GM12874 (cell line): Measurements from ENCODE around the gene OSBPL10.

Source experiments
- TF ChIP-seq, protein P1 (sequence below): IDR thresholded peaks from 2 replicates; pipeline ENCODE4 v1.5.1; 2011; ENCODE audit warnings: low read depth, mild to moderate bottlenecking, control low read depth, low read length, moderate library complexity; ENCODE audit not compliant: insufficient read depth

OSBPL10 gene

DNA sequence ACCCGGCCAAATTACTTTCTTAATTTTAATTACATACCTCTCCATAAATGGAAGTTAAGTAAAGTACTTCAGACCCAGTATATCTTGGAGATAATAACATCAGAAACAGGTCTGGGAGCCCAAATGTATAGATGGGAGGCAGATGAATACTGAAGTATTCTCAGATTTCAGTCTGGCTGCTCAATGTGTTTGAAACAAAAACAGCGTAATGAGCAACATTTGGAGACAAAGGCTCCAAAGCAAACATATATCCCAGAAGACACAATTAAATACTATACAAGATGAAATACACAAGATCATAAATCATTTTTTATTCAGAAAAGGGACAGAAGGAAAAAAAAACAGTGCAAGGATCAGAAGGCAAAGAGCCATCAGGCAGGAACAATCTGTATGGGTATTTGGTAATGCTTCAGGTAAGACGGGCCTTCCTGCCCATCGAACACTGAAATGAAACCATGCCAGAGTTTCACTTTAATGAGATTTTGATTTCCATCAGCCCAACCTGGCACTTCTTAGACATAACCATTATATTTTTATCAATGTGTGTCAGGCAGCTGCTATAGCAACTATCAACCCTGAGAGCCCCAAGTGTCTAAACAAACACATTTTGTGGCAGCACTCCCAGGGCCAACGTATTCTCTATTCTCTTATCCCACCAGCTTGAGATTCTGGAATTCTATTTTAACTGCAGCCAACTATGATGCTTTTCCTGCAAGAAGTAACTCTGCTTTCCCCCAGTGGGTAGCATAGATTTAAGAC, 237.6 kb downstream of the OSBPL10 start:
- TF ChIP-seq, protein P1, sequence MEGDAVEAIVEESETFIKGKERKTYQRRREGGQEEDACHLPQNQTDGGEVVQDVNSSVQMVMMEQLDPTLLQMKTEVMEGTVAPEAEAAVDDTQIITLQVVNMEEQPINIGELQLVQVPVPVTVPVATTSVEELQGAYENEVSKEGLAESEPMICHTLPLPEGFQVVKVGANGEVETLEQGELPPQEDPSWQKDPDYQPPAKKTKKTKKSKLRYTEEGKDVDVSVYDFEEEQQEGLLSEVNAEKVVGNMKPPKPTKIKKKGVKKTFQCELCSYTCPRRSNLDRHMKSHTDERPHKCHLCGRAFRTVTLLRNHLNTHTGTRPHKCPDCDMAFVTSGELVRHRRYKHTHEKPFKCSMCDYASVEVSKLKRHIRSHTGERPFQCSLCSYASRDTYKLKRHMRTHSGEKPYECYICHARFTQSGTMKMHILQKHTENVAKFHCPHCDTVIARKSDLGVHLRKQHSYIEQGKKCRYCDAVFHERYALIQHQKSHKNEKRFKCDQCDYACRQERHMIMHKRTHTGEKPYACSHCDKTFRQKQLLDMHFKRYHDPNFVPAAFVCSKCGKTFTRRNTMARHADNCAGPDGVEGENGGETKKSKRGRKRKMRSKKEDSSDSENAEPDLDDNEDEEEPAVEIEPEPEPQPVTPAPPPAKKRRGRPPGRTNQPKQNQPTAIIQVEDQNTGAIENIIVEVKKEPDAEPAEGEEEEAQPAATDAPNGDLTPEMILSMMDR = no peak

DNA sequence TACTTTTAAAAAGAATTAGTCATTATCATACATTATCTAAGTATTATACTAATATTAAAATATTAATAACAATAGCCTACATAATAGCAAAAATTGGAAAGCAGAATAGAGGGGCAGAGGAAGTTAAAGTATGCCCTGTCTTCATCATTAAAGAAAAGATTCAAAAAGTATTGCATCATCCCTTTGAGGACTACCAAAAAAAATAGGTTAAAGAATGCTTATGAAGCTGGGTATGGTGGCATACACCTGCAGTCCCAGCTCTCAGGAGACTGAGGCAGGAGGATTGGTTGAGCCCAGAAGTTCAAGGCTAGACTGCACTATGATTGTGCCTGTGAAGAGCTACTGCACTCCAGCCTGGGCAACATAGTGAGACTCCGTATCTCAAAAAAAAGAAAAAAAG, 240.7 kb downstream of the OSBPL10 start:
- TF ChIP-seq, protein P1 = no peak

DNA sequence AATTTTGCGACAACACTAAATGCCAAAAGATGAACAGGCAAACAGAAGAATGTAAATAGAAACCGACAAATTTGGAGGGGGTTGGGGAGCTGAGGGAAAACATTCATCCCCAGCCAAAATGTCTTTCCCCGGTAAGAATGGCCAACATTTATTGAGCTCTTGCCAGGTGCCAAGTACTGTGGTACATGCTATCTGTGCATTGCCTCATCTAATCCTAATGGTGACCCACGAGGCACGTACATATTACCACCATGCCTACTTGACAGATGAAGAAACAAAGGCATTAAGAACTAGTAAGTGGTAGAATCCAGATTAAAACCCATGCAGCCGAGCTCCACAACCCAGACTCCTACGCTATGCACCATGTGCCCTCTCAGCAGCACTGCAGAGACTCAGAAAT, 242.7 kb downstream of the OSBPL10 start:
- TF ChIP-seq, protein P1 = no peak

DNA sequence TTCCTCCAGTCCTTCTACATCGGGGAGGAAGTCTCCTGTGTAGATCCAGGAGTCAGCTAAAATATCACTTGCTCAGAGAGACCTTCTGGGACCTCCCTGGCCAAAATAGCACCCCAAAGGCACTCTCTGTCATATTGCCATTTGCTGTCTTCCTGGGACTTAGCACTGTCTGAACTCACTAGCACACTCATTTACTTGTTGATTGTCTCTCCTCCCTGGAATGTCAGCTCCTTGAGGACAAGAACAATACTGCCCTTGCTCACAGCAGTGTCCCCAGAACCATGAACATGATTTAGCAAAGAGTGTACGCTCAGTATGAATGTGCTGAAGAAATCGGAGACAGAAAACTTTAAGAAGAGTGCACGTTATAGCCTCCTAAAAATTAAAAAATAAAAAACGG, 245.4 kb downstream of the OSBPL10 start:
- TF ChIP-seq, protein P1 = no peak

DNA sequence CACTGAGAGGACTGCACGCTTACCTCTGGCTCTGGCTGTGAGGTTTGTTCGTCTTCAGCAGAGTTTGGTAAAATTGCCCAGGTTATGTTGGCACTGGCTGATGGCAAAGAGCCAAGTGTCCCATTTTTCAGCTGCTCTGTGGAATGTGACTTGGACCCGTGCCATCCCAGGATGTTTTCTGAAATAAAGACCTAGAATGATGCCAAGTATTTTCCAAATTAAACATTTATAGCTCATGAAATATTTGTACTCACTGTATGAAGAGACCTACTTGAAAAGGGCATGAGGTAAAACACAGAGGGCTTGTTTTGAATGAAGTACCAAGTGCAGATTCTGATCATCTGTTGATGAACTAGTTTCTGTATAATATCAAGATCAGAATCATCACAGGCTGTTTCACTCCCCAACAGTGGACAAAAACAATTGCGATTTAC, 247.8 kb downstream of the OSBPL10 start:
- TF ChIP-seq, protein P1 = no peak

DNA sequence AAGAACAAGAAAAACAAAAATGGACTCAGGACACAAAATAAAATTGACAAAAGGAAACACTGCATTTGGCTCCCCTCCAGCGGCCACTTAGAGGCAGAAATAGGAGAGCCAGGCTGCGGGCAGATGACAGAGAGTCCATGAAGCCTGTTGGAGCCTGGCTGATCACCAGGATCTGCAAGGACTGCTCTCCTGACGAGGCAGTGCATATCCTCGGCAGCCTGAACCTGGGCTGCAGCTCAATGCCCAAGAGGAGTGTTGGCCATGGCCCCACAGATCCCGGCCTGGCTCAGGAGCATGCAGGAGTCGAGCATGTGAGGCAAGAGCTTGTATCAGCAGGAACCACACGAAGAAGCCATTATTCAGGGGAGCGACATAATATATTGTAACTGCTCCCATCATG, 248.5 kb downstream of the OSBPL10 start:
- TF ChIP-seq, protein P1 = no peak

DNA sequence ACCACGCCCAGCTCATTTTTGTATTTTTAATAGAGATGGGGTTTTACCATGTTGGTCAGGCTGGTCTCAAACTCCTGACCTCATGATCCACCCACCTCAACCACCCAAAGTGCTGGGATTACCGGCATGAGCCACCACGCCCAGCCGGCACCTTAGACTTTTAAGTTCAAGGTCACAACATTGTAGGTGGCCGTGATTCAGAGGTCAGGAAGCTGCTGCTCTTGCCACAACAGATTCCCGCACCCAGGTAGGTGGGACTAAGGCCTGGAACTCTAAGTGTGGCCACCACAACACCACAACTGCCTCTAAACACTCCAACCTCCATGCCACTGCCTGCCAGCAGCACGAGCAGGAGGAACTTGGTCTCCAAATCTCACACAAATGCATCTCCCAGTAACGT, 251.5 kb downstream of the OSBPL10 start:
- TF ChIP-seq, protein P1 = no peak
